ENCODE results near the gene BRSK2.
A peak's percentile ranks its signal among the peaks of the same experiment; 100 is the strongest.

Gene BRSK2

DNA sequence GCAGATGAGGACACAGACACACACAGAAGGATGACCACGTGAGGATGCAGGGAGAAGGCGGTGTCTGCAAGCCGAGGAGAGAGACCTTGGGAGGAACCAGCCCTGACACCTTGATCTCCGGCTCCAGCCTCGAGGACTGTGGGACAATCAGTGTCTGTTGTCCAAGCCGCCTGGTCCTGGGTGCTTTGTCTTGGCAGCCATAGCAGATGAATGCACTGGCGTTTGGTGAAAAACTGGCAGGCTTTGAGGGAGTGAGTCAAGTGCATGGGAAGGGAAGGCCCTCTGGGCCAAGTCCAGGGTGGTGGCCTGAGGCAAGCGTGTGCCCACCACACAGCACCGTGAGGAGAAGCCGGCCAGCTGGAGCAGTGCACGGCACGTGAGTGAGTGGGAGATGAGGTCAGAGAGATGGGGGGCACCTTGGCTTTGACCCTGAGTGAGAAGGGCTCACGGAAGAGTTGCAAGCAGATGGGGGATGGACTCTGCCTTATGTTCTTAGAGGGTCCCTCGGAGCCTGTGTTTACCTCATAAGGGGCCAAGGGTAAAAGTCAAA, 12.4 kb upstream of the BRSK2 start:
- DNase-seq, result no peak

DNA sequence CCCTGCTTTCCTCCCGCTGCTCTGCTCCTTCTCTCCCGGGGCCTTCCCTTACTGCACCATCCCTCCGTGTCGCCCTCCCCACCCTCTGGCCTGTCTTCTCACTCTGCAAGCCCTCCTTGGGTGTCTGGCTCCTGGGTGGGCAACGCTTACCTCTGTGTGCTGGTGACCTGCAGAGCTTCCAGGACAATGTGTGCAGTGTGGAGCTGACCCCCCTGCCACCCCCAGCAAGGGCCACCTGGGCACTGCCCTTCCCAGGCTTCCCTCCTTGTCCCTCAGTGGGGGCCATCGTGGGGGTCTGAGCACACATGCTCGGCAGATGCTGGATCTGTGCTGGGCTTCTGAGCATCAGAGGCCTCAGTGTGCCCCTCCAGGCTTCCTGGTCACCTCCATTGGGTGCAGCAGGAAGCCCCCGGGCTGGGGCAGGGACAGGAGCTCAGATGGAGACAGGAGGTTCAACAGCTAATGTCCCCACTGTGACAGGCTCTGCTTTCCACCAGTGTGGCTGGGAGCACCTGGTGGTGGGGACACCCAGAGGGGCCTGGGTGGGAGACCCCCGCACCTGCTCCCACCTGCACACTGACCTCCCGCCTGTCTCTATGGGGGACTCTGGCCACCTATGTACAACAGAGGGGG, 7.8 kb upstream of the BRSK2 start:
- no peak for DNase-seq

- no peak for DNase-seq
Measured at GRCh38 chr11:1382429-1382828, 7.3 kb upstream of the BRSK2 start.

DNA sequence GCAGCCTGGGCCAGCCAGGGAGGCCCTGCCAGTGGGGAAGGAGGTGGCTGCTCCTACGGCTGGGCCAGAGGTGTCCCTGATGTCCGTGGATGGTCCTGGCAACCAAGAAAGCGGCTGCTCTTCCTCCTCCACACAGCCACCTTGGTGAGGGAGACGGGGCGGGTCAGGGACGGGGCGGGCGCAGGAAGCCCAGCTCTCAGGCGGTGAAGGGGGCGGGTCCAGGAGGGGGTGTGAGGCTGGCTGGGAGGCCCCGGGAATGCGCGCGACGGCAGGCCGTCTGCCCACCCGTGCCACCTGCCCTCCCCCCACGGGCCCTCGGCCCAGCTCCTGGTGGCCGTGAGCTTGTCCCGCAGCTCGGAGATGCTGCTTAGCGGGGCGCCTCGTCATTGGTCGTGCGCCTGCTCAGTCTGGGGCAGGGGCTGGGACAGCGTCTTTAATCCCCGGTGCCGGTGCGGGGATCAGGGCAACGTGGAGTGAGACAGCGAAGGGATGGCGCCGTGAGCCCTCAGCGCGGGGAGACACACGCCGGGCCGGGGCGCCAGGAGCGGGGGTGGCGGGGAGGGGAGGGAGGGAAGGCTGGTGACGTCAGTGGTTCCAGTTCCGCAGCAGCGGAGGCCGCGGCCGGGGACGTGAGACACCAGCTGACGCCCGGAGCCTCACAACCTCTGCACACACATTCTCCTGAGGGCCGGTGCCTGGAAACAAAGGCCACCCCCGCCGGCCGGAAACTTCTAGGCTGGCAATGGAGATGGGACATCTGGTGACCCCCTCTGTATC, 6.7 kb upstream of the BRSK2 start:
- DNase-seq, result peak; percentile 61

GRCh38 chr11:1384199-1384970, 5.3 kb upstream of the BRSK2 start:
- no peak for DNase-seq

GRCh38 chr11:1387521-1387920, 2.2 kb upstream of the BRSK2 start:
- no peak for DNase-seq

- DNase-seq, result no peak
Measured at GRCh38 chr11:1387961-1388762, 1.6 kb upstream of the BRSK2 start.

GRCh38 chr11:1388763-1389102, 1.0 kb upstream of the BRSK2 start:
- no peak for DNase-seq

DNA sequence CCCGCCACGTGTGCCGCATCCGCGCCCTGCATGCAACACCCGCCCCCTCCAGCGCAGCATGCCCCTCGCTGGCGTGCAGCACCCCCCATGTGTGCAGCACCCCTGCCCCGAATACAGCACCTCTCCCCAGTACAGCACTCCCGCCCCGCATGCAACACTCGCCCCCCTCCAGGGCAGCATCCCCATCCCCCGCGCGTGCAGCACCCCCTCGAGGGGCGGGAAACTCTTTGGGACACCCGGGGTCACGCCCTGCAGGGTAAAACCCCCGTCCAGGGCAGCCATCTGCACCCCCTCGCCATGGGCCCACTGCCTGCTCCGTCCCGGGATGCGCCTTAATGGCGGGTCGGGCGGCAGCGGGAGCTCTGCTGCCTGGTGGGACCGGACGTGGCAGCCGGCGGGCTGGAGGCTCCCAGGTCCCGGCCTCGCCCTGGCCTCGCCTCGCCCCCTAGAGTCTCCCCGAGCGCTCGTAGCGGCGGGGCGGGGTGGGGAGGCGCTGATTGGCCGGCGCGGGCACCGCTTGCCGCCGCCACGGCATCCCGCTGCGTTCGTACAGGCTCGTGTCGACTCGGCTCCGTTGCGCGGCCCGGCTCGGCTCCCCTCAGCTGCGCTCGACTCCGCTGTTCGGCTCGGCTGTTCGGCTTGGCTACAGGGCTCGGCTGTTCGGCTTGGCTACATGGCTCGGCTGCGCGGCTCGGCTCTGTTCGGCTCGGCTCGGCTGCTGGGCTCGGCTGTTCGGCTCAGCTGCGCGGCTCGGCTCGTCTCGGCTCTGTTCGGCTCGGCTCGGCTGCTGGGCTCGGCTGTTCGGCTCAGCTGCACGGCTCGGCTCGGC, 417 bp upstream of the BRSK2 start:
- DNase-seq, result peak; percentile 93

- DNase-seq, result no peak
Measured at GRCh38 chr11:1390569-1391164, 933 bp downstream of the BRSK2 start.

- no peak for DNase-seq
Measured at GRCh38 chr11:1391165-1392075, 1.7 kb downstream of the BRSK2 start.

- no peak for DNase-seq
Measured at GRCh38 chr11:1392111-1392510, 2.4 kb downstream of the BRSK2 start.

GRCh38 chr11:1392561-1392960, 2.8 kb downstream of the BRSK2 start:
- no peak for DNase-seq

DNA sequence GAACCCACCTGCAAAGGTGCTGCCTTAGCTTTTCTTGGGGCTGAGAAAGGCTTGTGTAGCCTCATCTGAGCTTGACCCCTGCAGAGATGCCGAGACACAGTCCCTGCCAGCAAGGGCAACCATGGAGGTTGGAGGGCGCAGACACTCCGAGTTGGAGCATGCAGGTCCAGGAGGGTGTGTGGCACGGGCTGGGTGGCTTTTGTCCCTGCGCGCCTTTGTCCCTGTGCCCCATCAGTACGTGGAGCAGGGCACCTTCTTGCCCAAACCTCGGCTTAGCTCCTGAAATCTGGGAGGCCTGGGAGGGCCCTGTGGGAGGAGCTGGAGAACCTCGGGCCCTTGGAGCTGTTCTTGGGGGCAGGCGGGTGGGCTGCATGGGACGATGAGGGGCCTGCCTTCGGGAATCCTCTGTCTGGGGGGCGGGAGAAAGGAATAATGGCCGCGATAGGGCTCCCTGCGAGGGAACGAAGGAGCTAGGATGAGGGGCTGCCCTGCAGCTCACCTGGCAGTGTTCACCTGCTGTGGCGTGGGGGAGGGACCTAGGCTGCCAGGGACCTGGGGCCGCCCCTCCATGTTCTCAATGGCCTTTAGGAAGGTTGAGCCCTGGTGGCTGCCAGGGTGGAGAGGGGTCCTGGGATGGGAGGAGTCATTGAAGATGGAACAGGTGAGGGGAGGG, 3.4 kb downstream of the BRSK2 start:
- no peak for DNase-seq

DNA sequence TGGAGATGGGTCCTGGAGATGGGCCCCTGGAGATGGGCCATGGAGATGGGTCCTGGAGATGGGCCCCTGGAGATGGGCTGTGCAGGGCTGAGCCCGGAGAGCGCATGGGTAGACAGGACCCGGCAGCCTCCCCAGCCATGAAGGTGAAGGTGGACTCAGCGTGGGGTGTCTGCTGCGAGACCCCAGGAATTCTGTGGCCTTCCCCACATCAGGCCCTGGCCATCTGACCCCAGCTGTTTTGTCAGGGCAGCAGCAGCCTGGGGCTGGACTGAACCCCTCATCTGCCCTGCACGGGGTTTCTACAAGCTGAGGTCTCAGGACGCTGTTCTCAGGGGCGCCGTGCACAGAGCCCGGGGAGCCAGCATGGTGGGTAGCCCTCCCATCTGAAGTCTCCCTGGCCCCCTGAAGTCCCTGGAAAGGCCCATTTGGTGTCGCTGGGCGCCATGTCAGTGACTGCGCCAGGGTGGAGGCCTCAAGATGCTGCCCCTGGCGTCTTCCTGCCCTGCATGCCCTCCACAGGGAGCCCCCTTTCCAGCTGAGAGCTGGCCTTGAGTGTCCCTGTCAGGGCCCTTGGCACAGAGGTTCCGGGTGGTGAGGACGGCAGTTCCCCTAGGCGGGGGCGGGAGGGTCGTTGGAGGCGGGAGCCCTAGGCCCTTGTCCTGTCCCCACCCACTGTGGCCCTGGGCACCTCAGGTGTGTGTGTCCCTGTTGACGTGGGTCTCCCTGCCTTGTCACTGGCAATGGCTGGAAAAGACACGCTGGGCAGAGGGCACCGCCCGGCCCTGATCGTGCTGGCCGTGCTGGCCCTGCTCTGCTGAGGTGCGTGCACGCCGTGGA, 5.4 kb downstream of the BRSK2 start:
- no peak for DNase-seq

- no peak for DNase-seq
Measured at GRCh38 chr11:1395773-1396374, 6.1 kb downstream of the BRSK2 start.

DNA sequence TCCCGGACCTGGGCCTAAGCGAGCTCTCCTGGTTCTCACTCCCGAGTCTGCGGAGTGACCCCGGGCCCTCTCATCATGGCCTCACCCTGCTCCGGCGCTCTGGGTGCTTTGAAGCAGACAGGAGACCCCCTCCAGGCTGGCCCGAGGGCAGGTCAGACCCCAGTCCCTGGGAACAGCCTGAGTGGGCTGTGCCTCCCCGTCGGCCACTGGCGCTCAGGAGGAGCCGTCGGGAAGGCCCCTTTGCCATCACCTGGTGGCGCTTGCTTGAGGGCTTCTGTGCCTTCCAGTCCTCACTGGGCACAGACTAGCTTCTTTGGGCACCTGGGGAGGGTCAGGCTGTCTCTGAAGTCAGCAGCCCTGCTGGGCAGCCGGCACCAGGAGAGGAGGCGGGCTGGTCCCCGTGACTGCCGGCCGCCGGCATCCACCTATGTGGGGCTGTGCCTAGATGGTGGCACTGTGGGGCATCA, 6.7 kb downstream of the BRSK2 start:
- DNase-seq, result no peak
